Neural cell (in vitro differentiated cells): Measurements from ENCODE around the gene CAPN5. TPM values are rescaled to one million over a fixed set of nuclear protein-coding genes. Genes with fewer than 3 reads are reported as not detected.

Experiments used
- H2AFZ ChIP-seq: fragments of 200-600, 300-800 bp; sonication (generic), shearing (Covaris generic); 2 replicates; pipeline ENCODE4 v1.6.0; 2014; ENCODE audit warnings: low read depth, mild to moderate bottlenecking, antibody characterized with exemption, low read length, moderate library complexity
- H3F3A ChIP-seq: fragments of 200-600 bp; shearing (Covaris generic); 2 replicates; pipeline ENCODE4 v1.6.1; 2016; ENCODE audit warnings: mild to moderate bottlenecking, moderate library complexity, mixed read lengths, antibody characterized with exemption, low read length; ENCODE audit not compliant: insufficient read depth, poor library complexity, severe bottlenecking
- H3K27ac ChIP-seq: fragments of 200-600, 300-800 bp; sonication (generic), shearing (Covaris generic); 2 replicates; pipeline ENCODE4 v1.5.1; 2014; ENCODE audit warnings: mild to moderate bottlenecking, low read length, moderate library complexity
- H3K27me3 ChIP-seq: fragments of 300-800, 200-600 bp; sonication (generic), shearing (Covaris generic); 2 replicates; pipeline ENCODE4 v1.6.0; 2014; ENCODE audit warnings: mild to moderate bottlenecking, low read depth, low read length, moderate library complexity; ENCODE audit not compliant: insufficient read depth
- H3K36me3 ChIP-seq: fragments of 300-800, 200-600 bp; sonication (generic), shearing (Covaris generic); 2 replicates; pipeline ENCODE4 v1.5.1; 2014; ENCODE audit warnings: mild to moderate bottlenecking, antibody characterized with exemption, low read length, moderate library complexity; ENCODE audit not compliant: insufficient read depth
- H3K4me2 ChIP-seq: fragments of 300-800, 200-600 bp; sonication (generic), shearing (Covaris generic); 2 replicates; pipeline ENCODE4 v1.6.0; 2014; ENCODE audit warnings: mild to moderate bottlenecking, low read length
- H3K4me3 ChIP-seq: fragments of 300-800, 200-600 bp; sonication (generic), shearing (Covaris generic); 2 replicates; pipeline ENCODE4 v1.5.1; 2014; ENCODE audit warnings: mild to moderate bottlenecking, low read length, moderate library complexity
- H3K79me2 ChIP-seq: fragments of 200-600 bp; shearing (Covaris generic); replicated peaks from 2 replicates; pipeline ENCODE4 v1.6.0; 2014; ENCODE audit warnings: mild to moderate bottlenecking, low read length, moderate library complexity; ENCODE audit not compliant: insufficient read depth
- H3K9ac ChIP-seq: fragments of 300-800, 200-600 bp; sonication (generic), shearing (Covaris generic); 2 replicates; pipeline ENCODE4 v1.6.1; 2016; ENCODE audit warnings: mild to moderate bottlenecking, low read length, mixed read lengths
- H3K9me2 ChIP-seq: fragments of 200-600 bp; shearing (Covaris generic); 2 replicates; pipeline ENCODE4 v1.6.1; 2016; ENCODE audit warnings: mild to moderate bottlenecking, low read length, mixed read lengths; ENCODE audit not compliant: insufficient read depth
- H3K9me3 ChIP-seq: fragments of 200-600, 300-800 bp; sonication (generic), shearing (Covaris generic); 2 replicates; pipeline ENCODE4 v1.6.1; 2016; ENCODE audit warnings: mild to moderate bottlenecking, mixed run types, low read length, moderate library complexity, mixed read lengths
- H4K20me1 ChIP-seq: fragments of 200-600 bp; shearing (Covaris generic); 2 replicates; pipeline ENCODE4 v1.6.1; 2016; ENCODE audit warnings: mild to moderate bottlenecking, mixed run types; ENCODE audit not compliant: insufficient read depth
- EP300 ChIP-seq: fragments of 450-650 bp; conservative IDR thresholded peaks from 2 replicates; pipeline ENCODE4 v1.6.1; 2014; ENCODE audit warnings: antibody characterized with exemption, mild to moderate bottlenecking, moderate library complexity; ENCODE audit not compliant: poor library complexity, severe bottlenecking
- EZH2 ChIP-seq: fragments of 200-600, 300-800 bp; shearing (Covaris generic), sonication (generic); IDR thresholded peaks from 2 replicates; pipeline ENCODE4 v1.6.1; 2014; ENCODE audit warnings: antibody characterized with exemption, low read length, borderline replicate concordance, mild to moderate bottlenecking; ENCODE audit not compliant: insufficient read depth, poor library complexity, severe bottlenecking
- MXI1 ChIP-seq: fragments of 450-650 bp; conservative IDR thresholded peaks from 2 replicates; pipeline ENCODE4 v1.6.1; 2014; ENCODE audit warnings: antibody characterized with exemption, mild to moderate bottlenecking; ENCODE audit not compliant: poor library complexity, severe bottlenecking
- POLR2AphosphoS5 ChIP-seq: IDR thresholded peaks from 2 replicates; pipeline ENCODE4 v1.6.1; 2012
- RAD21 ChIP-seq: fragments of 450-650 bp; conservative IDR thresholded peaks from 2 replicates; pipeline ENCODE4 v1.6.1; 2014; ENCODE audit warnings: antibody characterized with exemption, mild to moderate bottlenecking, moderate library complexity
- SMC3 ChIP-seq: fragments of 450-650 bp; conservative IDR thresholded peaks from 2 replicates; pipeline ENCODE4 v1.6.1; 2014; ENCODE audit warnings: antibody characterized with exemption, mild to moderate bottlenecking, moderate library complexity; ENCODE audit not compliant: poor library complexity
- TAF1 ChIP-seq: IDR thresholded peaks from 2 replicates; pipeline ENCODE4 v1.6.1; 2012; ENCODE audit warnings: low read depth
- polyA plus RNA-seq: library from polyadenylated mRNA; depleted of rRNA; stranded (reverse); fragments of >200 nt; gene quantifications from 2 replicates; pipeline ENCODE4 v1.2.3, GENCODE V29; 2014
- TF ChIP-seq, protein P1 (sequence below): fragments of 450-650 bp; IDR thresholded peaks from 2 replicates; pipeline ENCODE4 v1.5.1; 2014; ENCODE audit warnings: antibody characterized with exemption, mild to moderate bottlenecking, moderate library complexity; ENCODE audit not compliant: poor library complexity, severe bottlenecking
- TF ChIP-seq, protein P2 (sequence below): IDR thresholded peaks from 2 replicates; pipeline ENCODE4 v1.6.1; 2012; ENCODE audit warnings: borderline replicate concordance

Gene CAPN5
- polyA plus RNA-seq, 1 donor from 2014 or later: 20.5 TPM

DNA sequence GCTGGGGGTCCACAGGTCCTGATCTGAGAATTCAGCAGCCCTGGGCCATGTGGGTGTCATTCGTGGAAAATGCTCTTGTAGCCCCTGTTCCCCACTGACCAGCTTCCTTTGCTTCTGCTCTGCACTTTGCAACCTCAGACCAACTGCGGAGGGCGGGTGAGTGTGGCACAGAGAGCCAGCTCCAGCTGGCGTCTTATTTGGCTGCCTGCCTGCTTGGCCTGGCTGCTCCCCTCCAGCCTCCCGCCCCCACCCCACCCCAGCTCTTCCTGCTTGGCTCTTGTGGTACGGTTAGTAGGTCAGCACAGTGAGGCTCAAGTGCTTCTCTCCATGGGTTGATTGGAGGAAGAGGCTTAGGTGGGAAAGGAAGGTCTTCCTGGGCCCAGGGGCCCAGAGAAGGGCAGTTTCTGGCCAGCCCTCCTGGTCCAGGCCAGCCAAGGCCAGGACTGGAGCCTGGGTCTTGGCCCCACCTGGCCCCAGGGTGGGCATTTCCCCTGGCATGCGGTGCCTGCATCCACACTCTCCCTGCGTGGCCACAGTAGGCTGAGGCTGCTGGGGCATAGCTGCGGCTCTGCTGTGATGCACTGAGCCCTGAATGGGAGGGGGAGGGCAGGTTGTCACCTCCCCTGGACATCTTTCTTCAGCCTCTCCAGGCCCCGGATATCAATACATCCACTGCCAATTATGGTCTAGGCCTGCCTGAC, 87.8 kb downstream of the CAPN5 start:
- no peak overlapping the region for H3K4me3 ChIP-seq
- H3F3A ChIP-seq: no peaks in the 10 kb centered on the region
- no peak overlapping the region for H3K4me2 ChIP-seq
- no peak overlapping the region for H3K27ac ChIP-seq
- no peaks in the 10 kb centered on the region for H4K20me1 ChIP-seq
- H2AFZ ChIP-seq: no peak overlapping the region
- TF ChIP-seq TAF1 (no peak), EP300 (no peak), EZH2 (no peak), SMC3 (no peak), MXI1 (no peak), RAD21 (no peak), POLR2AphosphoS5 (no peak)
- TF ChIP-seq, protein P1, sequence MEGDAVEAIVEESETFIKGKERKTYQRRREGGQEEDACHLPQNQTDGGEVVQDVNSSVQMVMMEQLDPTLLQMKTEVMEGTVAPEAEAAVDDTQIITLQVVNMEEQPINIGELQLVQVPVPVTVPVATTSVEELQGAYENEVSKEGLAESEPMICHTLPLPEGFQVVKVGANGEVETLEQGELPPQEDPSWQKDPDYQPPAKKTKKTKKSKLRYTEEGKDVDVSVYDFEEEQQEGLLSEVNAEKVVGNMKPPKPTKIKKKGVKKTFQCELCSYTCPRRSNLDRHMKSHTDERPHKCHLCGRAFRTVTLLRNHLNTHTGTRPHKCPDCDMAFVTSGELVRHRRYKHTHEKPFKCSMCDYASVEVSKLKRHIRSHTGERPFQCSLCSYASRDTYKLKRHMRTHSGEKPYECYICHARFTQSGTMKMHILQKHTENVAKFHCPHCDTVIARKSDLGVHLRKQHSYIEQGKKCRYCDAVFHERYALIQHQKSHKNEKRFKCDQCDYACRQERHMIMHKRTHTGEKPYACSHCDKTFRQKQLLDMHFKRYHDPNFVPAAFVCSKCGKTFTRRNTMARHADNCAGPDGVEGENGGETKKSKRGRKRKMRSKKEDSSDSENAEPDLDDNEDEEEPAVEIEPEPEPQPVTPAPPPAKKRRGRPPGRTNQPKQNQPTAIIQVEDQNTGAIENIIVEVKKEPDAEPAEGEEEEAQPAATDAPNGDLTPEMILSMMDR: no peak
- TF ChIP-seq, protein P2, sequence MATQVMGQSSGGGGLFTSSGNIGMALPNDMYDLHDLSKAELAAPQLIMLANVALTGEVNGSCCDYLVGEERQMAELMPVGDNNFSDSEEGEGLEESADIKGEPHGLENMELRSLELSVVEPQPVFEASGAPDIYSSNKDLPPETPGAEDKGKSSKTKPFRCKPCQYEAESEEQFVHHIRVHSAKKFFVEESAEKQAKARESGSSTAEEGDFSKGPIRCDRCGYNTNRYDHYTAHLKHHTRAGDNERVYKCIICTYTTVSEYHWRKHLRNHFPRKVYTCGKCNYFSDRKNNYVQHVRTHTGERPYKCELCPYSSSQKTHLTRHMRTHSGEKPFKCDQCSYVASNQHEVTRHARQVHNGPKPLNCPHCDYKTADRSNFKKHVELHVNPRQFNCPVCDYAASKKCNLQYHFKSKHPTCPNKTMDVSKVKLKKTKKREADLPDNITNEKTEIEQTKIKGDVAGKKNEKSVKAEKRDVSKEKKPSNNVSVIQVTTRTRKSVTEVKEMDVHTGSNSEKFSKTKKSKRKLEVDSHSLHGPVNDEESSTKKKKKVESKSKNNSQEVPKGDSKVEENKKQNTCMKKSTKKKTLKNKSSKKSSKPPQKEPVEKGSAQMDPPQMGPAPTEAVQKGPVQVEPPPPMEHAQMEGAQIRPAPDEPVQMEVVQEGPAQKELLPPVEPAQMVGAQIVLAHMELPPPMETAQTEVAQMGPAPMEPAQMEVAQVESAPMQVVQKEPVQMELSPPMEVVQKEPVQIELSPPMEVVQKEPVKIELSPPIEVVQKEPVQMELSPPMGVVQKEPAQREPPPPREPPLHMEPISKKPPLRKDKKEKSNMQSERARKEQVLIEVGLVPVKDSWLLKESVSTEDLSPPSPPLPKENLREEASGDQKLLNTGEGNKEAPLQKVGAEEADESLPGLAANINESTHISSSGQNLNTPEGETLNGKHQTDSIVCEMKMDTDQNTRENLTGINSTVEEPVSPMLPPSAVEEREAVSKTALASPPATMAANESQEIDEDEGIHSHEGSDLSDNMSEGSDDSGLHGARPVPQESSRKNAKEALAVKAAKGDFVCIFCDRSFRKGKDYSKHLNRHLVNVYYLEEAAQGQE: no peak
- H3K9me2 ChIP-seq: no peaks in the 10 kb centered on the region
- H3K36me3 ChIP-seq: no peaks in the 10 kb centered on the region
- H3K9ac ChIP-seq: no peak overlapping the region
- H3K79me2 ChIP-seq: no peaks in the 10 kb centered on the region
- no peaks in the 10 kb centered on the region for H3K9me3 ChIP-seq
- H3K27me3 ChIP-seq: no peaks in the 10 kb centered on the region

DNA sequence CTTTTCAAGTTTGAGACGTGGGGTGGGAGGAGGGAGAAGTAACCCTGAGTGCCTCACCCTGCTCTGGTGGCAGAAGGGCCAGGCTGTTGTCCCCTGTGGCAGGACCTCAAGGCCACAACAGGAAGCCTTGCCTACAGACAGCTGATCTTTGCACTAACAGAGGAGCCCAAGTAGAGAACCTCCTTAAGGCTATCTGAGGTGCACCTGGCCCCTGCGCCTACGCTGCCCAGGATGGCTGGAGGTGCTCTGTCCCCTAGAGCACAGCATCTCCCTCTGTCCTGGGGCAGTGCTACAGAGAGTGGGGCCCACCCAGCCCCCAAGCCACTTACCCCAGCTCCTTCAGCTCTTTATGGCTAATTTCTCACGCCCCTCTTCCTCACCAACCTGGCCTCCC, 88.3 kb downstream of the CAPN5 start:
- Histone ChIP-seq H3K9me3 (no peaks in the 10 kb centered on the region), H3K36me3 (no peaks in the 10 kb centered on the region), H3F3A (no peaks in the 10 kb centered on the region), H3K27ac (no peak overlapping the region), H4K20me1 (no peaks in the 10 kb centered on the region), H3K79me2 (no peaks in the 10 kb centered on the region), H3K27me3 (no peaks in the 10 kb centered on the region), H3K9me2 (no peaks in the 10 kb centered on the region), H3K9ac (no peak overlapping the region), H3K4me2 (no peak overlapping the region), H2AFZ (no peak overlapping the region), H3K4me3 (no peak overlapping the region)
- no peak for TF ChIP-seq MXI1
